SK-N-SH (cell line): Measurements from ENCODE around the gene LGALS3BP. TPM values are rescaled to one million over a fixed set of nuclear protein-coding genes. Genes with fewer than 3 reads are reported as not detected.
A peak's percentile ranks its signal among the peaks of the same experiment; 100 is the strongest.

ENCODE experiments used
- CTCF ChIA-PET: fragments of 300-600, 350-600 bp; formaldehyde crosslinking; extraction: SDS; loops from one replicate; lab custom pipeline; 2021; lab: Yijun Ruan, JAX
- POLR2A ChIA-PET: fragments of 350-600 bp; sonication (Branson Sonifier 250); formaldehyde crosslinking; extraction: SDS; loops from one replicate; lab custom pipeline; 2020; ENCODE audit warnings: antibody characterized with exemption, inconsistent platforms; lab: Yijun Ruan, JAX
- DNase-seq: peaks from one replicate; pipeline ENCODE4 v3.0.0; 2012
- H2AFZ ChIP-seq: fragments of 200-600 bp; sonication (generic); 2 replicates; pipeline ENCODE4 v1.8.1; 2016; ENCODE audit warnings: antibody characterized with exemption, mild to moderate bottlenecking, low read depth
- H3F3A ChIP-seq: fragments of 200-600 bp; sonication (generic); replicated peaks from 2 replicates; pipeline ENCODE3; 2016; ENCODE audit warnings: antibody characterized with exemption, mild to moderate bottlenecking; ENCODE audit not compliant: insufficient read depth
- H3K27ac ChIP-seq, 2 experiments: fragments of 200-500 bp in 1 of 2; fragments of 200-600 bp in 1 of 2; sonication (Bioruptor generic) in 1 of 2; sonication (generic), shearing (Covaris generic) in 1 of 2; 2 replicates each; pipeline versions ENCODE4 v1.5.1 to v1.6.1; 2014 to 2016; ENCODE audit warnings: low read depth in 2 of 2, inconsistent platforms in 1 of 2, low read length in 1 of 2, mild to moderate bottlenecking in 1 of 2, mixed read lengths in 1 of 2
- H3K27me3 ChIP-seq: fragments of 200-600 bp; sonication (generic), shearing (Covaris generic); 2 replicates; pipeline ENCODE4 v1.6.1; 2016; ENCODE audit warnings: mixed run types; ENCODE audit not compliant: insufficient read depth
- H3K36me3 ChIP-seq, 2 experiments: fragments of 200-500 bp in 1 of 2; fragments of 200-600 bp in 1 of 2; sonication (Bioruptor generic) in 1 of 2; sonication (generic) in 1 of 2; replicated peaks in 1 of 2; 2 replicates each; pipeline versions ENCODE3 to v1.5.1; 2014 to 2016; ENCODE audit warnings: low read length in 1 of 2, mild to moderate bottlenecking in 1 of 2; ENCODE audit not compliant: insufficient read depth in 2 of 2, control insufficient read depth in 1 of 2
- H3K4me1 ChIP-seq, 2 experiments: fragments of 200-500 bp in 1 of 2; fragments of 200-600 bp in 1 of 2; sonication (Bioruptor generic) in 1 of 2; sonication (generic), shearing (Covaris generic) in 1 of 2; 2 replicates each; pipeline versions ENCODE4 v1.5.1 to v1.6.1; 2014 to 2016; ENCODE audit warnings: low read depth in 1 of 2, low read length in 1 of 2, mixed run types in 1 of 2; ENCODE audit not compliant: insufficient read depth in 2 of 2, control insufficient read depth in 1 of 2
- H3K4me2 ChIP-seq: fragments of 200-600 bp; sonication (generic), shearing (Covaris generic); 2 replicates; pipeline ENCODE4 v1.6.1; 2017; ENCODE audit warnings: mixed run types
- H3K4me3 ChIP-seq, 2 experiments: fragments of 200-500 bp in 1 of 2; fragments of 200-600 bp in 1 of 2; sonication (Bioruptor generic) in 1 of 2; sonication (generic), shearing (Covaris generic) in 1 of 2; 2 replicates each; pipeline versions ENCODE4 v1.5.1 to v1.8.1; 2014 to 2016; ENCODE audit warnings: low read depth in 2 of 2, inconsistent platforms in 1 of 2, low read length in 1 of 2, mild to moderate bottlenecking in 1 of 2, mixed read lengths in 1 of 2, moderate library complexity in 1 of 2
- H3K79me2 ChIP-seq: fragments of 200-600 bp; sonication (generic); 2 replicates; pipeline ENCODE4 v1.8.1; 2017; ENCODE audit warnings: mild to moderate bottlenecking; ENCODE audit not compliant: insufficient read depth
- H3K9ac ChIP-seq: fragments of 200-600 bp; sonication (generic); 2 replicates; pipeline ENCODE4 v1.6.1; 2017; ENCODE audit warnings: mixed run types
- H3K9me2 ChIP-seq: fragments of 200-600 bp; sonication (generic); 2 replicates; pipeline ENCODE4 v1.6.1; 2017; ENCODE audit warnings: mixed run types
- H3K9me3 ChIP-seq: fragments of 200-600 bp; sonication (generic); 2 replicates; pipeline ENCODE4 v1.6.1; 2017; ENCODE audit warnings: mixed run types, mild to moderate bottlenecking, moderate library complexity
- H4K20me1 ChIP-seq: fragments of 200-600 bp; sonication (generic); 2 replicates; pipeline ENCODE4 v1.6.1; 2017; ENCODE audit warnings: mild to moderate bottlenecking, mixed run types; ENCODE audit not compliant: insufficient read depth
- CHD2 ChIP-seq: fragments of 150-350 bp; IDR thresholded peaks from 2 replicates; pipeline ENCODE4 v1.6.1; 2018; ENCODE audit warnings: low read length; ENCODE audit not compliant: partially characterized antibody
- CTCF ChIP-seq: fragments of 200-600 bp; sonication (generic); IDR thresholded peaks from 2 replicates; pipeline ENCODE4 v1.6.1; 2017; ENCODE audit warnings: antibody characterized with exemption, mild to moderate bottlenecking, moderate library complexity
- EP300 ChIP-seq, 2 experiments: IDR thresholded peaks; 2 replicates each; pipeline versions ENCODE4 v1.4.0 to v1.6.1; 2012; ENCODE audit warnings: borderline replicate concordance in 1 of 2, low read depth in 1 of 2, low read length in 1 of 2
- EZH2phosphoT487 ChIP-seq: fragments of 200-600 bp; sonication (generic); IDR thresholded peaks from 2 replicates; pipeline ENCODE4 v1.6.1; 2017; ENCODE audit warnings: low read depth, mixed run types, mild to moderate bottlenecking, antibody characterized with exemption, moderate library complexity, borderline replicate concordance
- FOXM1 ChIP-seq: IDR thresholded peaks from 2 replicates; pipeline ENCODE4 v1.4.0; 2012; ENCODE audit warnings: low read depth, mild to moderate bottlenecking
- GATA2 ChIP-seq: sonication (generic); formaldehyde crosslinking; IDR thresholded peaks from 2 replicates; pipeline ENCODE4 v1.5.0; 2020; ENCODE audit warnings: mild to moderate bottlenecking, missing genetic modification reagents
- MEF2A ChIP-seq: IDR thresholded peaks from 2 replicates; pipeline ENCODE4 v1.4.0; 2012; ENCODE audit warnings: low read depth, borderline replicate concordance
- NFIC ChIP-seq: IDR thresholded peaks from 2 replicates; pipeline ENCODE4 v1.4.0; 2012; ENCODE audit warnings: borderline replicate concordance
- NRF1 ChIP-seq: IDR thresholded peaks from 2 replicates; pipeline ENCODE4 v1.6.1; 2012; ENCODE audit warnings: low read depth, mild to moderate bottlenecking, low read length
- TAF1 ChIP-seq: IDR thresholded peaks from 2 replicates; pipeline ENCODE4 v1.6.1; 2012; ENCODE audit warnings: low read depth, mild to moderate bottlenecking, low read length, moderate library complexity, borderline replicate concordance
- TCF12 ChIP-seq: IDR thresholded peaks from 2 replicates; pipeline ENCODE4 v1.4.0; 2012
- YY1 ChIP-seq: IDR thresholded peaks from 2 replicates; pipeline ENCODE4 v1.4.0; 2012; ENCODE audit warnings: low read depth, mild to moderate bottlenecking
- ZBTB33 ChIP-seq: IDR thresholded peaks from 2 replicates; pipeline ENCODE4 v1.4.0; 2012; ENCODE audit warnings: low read depth, borderline replicate concordance
- WGBS: methylation state at CpG from one replicate; pipeline ENCODE4 v1.1.6; 2017; ENCODE audit warnings: low lambda C conversion rate; 5-methylcytosine and 5-hydroxymethylcytosine counted together
- polyA plus RNA-seq, 3 experiments: library from polyadenylated mRNA; depleted of rRNA; stranded (reverse); fragments of >200 nt; gene quantifications; 2 replicates each; pipeline ENCODE4 v1.2.3, GENCODE V29; 2012

LGALS3BP gene
- polyA plus RNA-seq, 1 of the 3 experiments (the other 2 are of a cell fraction) = 579 TPM

DNA sequence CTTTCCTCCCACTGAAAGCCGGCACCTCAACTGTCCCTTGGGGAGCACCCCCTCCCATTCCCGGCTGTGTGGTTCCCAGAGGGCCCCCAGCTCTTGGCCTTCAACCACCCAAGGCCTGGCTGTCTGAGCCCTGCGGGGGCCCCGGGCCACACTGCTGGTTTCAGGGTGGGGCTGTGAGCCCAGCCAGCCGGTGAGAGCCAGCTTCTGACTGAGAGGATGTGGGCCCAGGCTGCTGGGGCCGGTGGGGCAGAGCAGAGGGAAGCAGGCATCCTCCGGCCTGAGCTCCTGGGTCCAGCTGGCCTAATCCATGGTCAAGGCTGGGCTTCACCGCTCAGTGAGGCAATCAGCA is 875 bp upstream of the LGALS3BP start:
- Histone ChIP-seq H3K9me2 (no peaks in the 10 kb centered on the region), H3K4me2 (0 out of 2 replicates have a peak overlapping the region, but pooled peaks have one; percentile 94), H3K4me1 (peaks cover 20 to 52% of the 10 kb centered on the region in 2 experiments; a peak in 3 of 4 replicates), H3K4me3 (no peak overlapping the region), H3K27me3 (no peaks in the 10 kb centered on the region), H3K36me3 (peaks cover 0 to 14% of the 10 kb centered on the region in 2 experiments), H3F3A (peaks cover 9% of the 10 kb centered on the region), H3K27ac (peak overlapping the region in 1 of 2 experiments; percentile 98; a peak in 3 of 4 replicates), H3K9me3 (no peaks in the 10 kb centered on the region), H2AFZ (no peak overlapping the region; the same call in 1 of the 2 replicates), H3K9ac (no peak overlapping the region)
- ChIA-PET POLR2A (no interaction called here), CTCF (interaction anchor here (0.9 to 26.0 kb wide), 7 partner anchors 9 to 120 kb away, joined by 3 to 458 read pairs (median 48); no protein-coding TSS in a partner anchor)
- no peak for DNase-seq
- 95% methylated on average over 4 of the region's 8 CpGs for WGBS
- no peak for TF ChIP-seq NFIC
- no peak for TF ChIP-seq FOXM1
- no peak for TF ChIP-seq GATA2 (CRISPR knock-in tag)
- TF ChIP-seq CHD2 = no peak
- no peak for TF ChIP-seq YY1
- no peak for TF ChIP-seq CTCF
- no peak for TF ChIP-seq TAF1
- no peak for TF ChIP-seq EZH2phosphoT487
- TF ChIP-seq ZBTB33 = no peak
- TF ChIP-seq TCF12 = no peak
- no peak for TF ChIP-seq MEF2A
- no peak for TF ChIP-seq EP300 (IDR thresholded peaks at IDR 0.05; ENCODE audit: borderline replicate concordance in 1 of 2, low read depth in 1 of 2, low read length in 1 of 2)
- TF ChIP-seq NRF1 = no peak
- TF ChIP-seq, all 33 proteins: peak for 0
- Histone ChIP-seq H4K20me1 (no peaks in the 10 kb centered on the region; the same call in 1 of the 2 replicates), H3K79me2 (peaks cover 29% of the 10 kb centered on the region)
